ENCODE measurements around the gene ZZZ3. TPM values are rescaled to one million over a fixed set of nuclear protein-coding genes. Genes with fewer than 3 reads are reported as not detected.
A peak's percentile ranks its signal among the peaks of the same experiment; 100 is the strongest.

Gene ZZZ3
- total and polyA plus RNA-seq, 2 experiments from 2014 or later: 43.8 to 72.6 TPM

GRCh38 chr1:77659879-77660593 is 22.4 kb downstream of the ZZZ3 start:
- no peak overlapping the region for H2AFZ ChIP-seq
- 84 to 86% methylated on average over 4 of the region's 4 CpGs for WGBS, 2 experiments (ENCODE audit: low coverage in 1 of 2, low lambda C conversion rate in 2 of 2, missing lambda C conversion rate in 2 of 2)
- TF ChIP-seq EZH2 (IDR thresholded peaks at IDR 0.05; ENCODE audit: insufficient read depth, poor library complexity, severe bottlenecking) (no peak), EZH2phosphoT487 (IDR thresholded peaks at IDR 0.05; ENCODE audit: insufficient read depth, low read depth) (no peak)
- in situ Hi-C loops (cut with MboI): no loop called here
- no peaks in the 10 kb centered on the region for H3K9me3 ChIP-seq (ENCODE audit: low read depth)
- H3K9me2 ChIP-seq (ENCODE audit: insufficient read depth): no peaks in the 10 kb centered on the region
- no peak overlapping the region for H3K27ac ChIP-seq
- H3K4me2 ChIP-seq (ENCODE audit: unreplicated experiment): no peak overlapping the region
- H3K9ac ChIP-seq: no peak overlapping the region
- no peak overlapping the region for H3K4me3 ChIP-seq
- peaks cover 100% of the 10 kb centered on the region for H3K79me2 ChIP-seq (ENCODE audit: insufficient read depth)
- no peaks in the 10 kb centered on the region; the same call in 1 of the 2 replicates for H3K36me3 ChIP-seq (ENCODE audit: low read depth)
- DNase-seq: no peak
- no peaks in the 10 kb centered on the region for H4K20me1 ChIP-seq (ENCODE audit: insufficient read depth)
- no peaks in the 10 kb centered on the region for H3K27me3 ChIP-seq (replicated peaks; ENCODE audit: insufficient read depth)
- 0 out of 2 replicates have a peak, but pooled peaks cover 10% of the 10 kb centered on the region for H3F3A ChIP-seq (ENCODE audit: insufficient read depth)
- H3K4me1 ChIP-seq (ENCODE audit: insufficient read depth): peaks cover 8% of the 10 kb centered on the region

- Histone ChIP-seq H3K36me3 (ENCODE audit: low read depth) (no peaks in the 10 kb centered on the region; the same call in 1 of the 2 replicates), H3F3A (ENCODE audit: insufficient read depth) (0 out of 2 replicates have a peak, but pooled peaks cover 16% of the 10 kb centered on the region), H4K20me1 (ENCODE audit: insufficient read depth) (no peaks in the 10 kb centered on the region), H3K27me3 (replicated peaks; ENCODE audit: insufficient read depth) (no peaks in the 10 kb centered on the region), H3K4me1 (ENCODE audit: insufficient read depth) (no peaks in the 10 kb centered on the region), H2AFZ (no peak overlapping the region), H3K27ac (no peak overlapping the region), H3K4me2 (ENCODE audit: unreplicated experiment) (no peak overlapping the region), H3K79me2 (ENCODE audit: insufficient read depth) (peaks cover 100% of the 10 kb centered on the region), H3K9ac (no peak overlapping the region), H3K4me3 (no peak overlapping the region), H3K9me2 (ENCODE audit: insufficient read depth) (no peaks in the 10 kb centered on the region), H3K9me3 (ENCODE audit: low read depth) (no peaks in the 10 kb centered on the region)
- 96 to 99% methylated on average over 6 of the region's 6 CpGs for WGBS, 2 experiments (ENCODE audit: low coverage in 1 of 2, low lambda C conversion rate in 2 of 2, missing lambda C conversion rate in 2 of 2)
- in situ Hi-C loops (cut with MboI): no loop called here
- TF ChIP-seq EZH2 (IDR thresholded peaks at IDR 0.05; ENCODE audit: insufficient read depth, poor library complexity, severe bottlenecking): no peak
- TF ChIP-seq EZH2phosphoT487 (IDR thresholded peaks at IDR 0.05; ENCODE audit: insufficient read depth, low read depth): no peak
- DNase-seq: no peak
Observed at GRCh38 chr1:77658271-77658670, 24.2 kb downstream of the ZZZ3 start.

- TF ChIP-seq EZH2 (IDR thresholded peaks at IDR 0.05; ENCODE audit: insufficient read depth, poor library complexity, severe bottlenecking) (no peak), EZH2phosphoT487 (IDR thresholded peaks at IDR 0.05; ENCODE audit: insufficient read depth, low read depth) (no peak)
- peaks cover 22% of the 10 kb centered on the region for H3K4me1 ChIP-seq (ENCODE audit: insufficient read depth)
- in situ Hi-C loops (cut with MboI): no loop called here
- H3K27ac ChIP-seq: no peak overlapping the region
- H3K36me3 ChIP-seq (ENCODE audit: low read depth): peaks cover 5% of the 10 kb centered on the region; the same call in 1 of the 2 replicates
- H3K9me2 ChIP-seq (ENCODE audit: insufficient read depth): no peaks in the 10 kb centered on the region
- no peak overlapping the region for H2AFZ ChIP-seq
- H3K9me3 ChIP-seq (ENCODE audit: low read depth): no peaks in the 10 kb centered on the region
- H3K4me2 ChIP-seq (ENCODE audit: unreplicated experiment): no peak overlapping the region
- no peak for DNase-seq
- no peak overlapping the region for H3K4me3 ChIP-seq
- H4K20me1 ChIP-seq (ENCODE audit: insufficient read depth): no peaks in the 10 kb centered on the region
- H3K9ac ChIP-seq: no peak overlapping the region
- no peaks in the 10 kb centered on the region for H3K27me3 ChIP-seq (replicated peaks; ENCODE audit: insufficient read depth)
- peaks cover 100% of the 10 kb centered on the region for H3K79me2 ChIP-seq (ENCODE audit: insufficient read depth)
- WGBS, 2 experiments (ENCODE audit: low coverage in 1 of 2, low lambda C conversion rate in 2 of 2, missing lambda C conversion rate in 2 of 2): 73 to 77% methylated on average over 2 of the region's 2 CpGs
- H3F3A ChIP-seq (ENCODE audit: insufficient read depth): peaks cover 42% of the 10 kb centered on the region
Observed at GRCh38 chr1:77655431-77655974, 27.0 kb downstream of the ZZZ3 start.

- no peak overlapping the region for H3K9ac ChIP-seq
- no peaks in the 10 kb centered on the region for H4K20me1 ChIP-seq (ENCODE audit: insufficient read depth)
- peaks cover 11% of the 10 kb centered on the region for H3K36me3 ChIP-seq (ENCODE audit: low read depth)
- peak overlapping the region; percentile 62 for H3K27ac ChIP-seq
- TF ChIP-seq EZH2 (IDR thresholded peaks at IDR 0.05; ENCODE audit: insufficient read depth, poor library complexity, severe bottlenecking) (no peak), EZH2phosphoT487 (IDR thresholded peaks at IDR 0.05; ENCODE audit: insufficient read depth, low read depth) (no peak)
- no peak overlapping the region for H2AFZ ChIP-seq
- H3K4me2 ChIP-seq (ENCODE audit: unreplicated experiment): no peak overlapping the region
- peaks cover 22% of the 10 kb centered on the region for H3K4me1 ChIP-seq (ENCODE audit: insufficient read depth)
- no peaks in the 10 kb centered on the region for H3K27me3 ChIP-seq (replicated peaks; ENCODE audit: insufficient read depth)
- H3K4me3 ChIP-seq: no peak overlapping the region
- in situ Hi-C loops (cut with MboI): no loop called here
- peaks cover 50% of the 10 kb centered on the region for H3F3A ChIP-seq (ENCODE audit: insufficient read depth)
- WGBS, 2 experiments (ENCODE audit: low coverage in 1 of 2, low lambda C conversion rate in 2 of 2, missing lambda C conversion rate in 2 of 2): 83 to 86% methylated on average over 6 of the region's 6 CpGs
- no peaks in the 10 kb centered on the region for H3K9me3 ChIP-seq (ENCODE audit: low read depth)
- H3K79me2 ChIP-seq (ENCODE audit: insufficient read depth): peaks cover 100% of the 10 kb centered on the region
- H3K9me2 ChIP-seq (ENCODE audit: insufficient read depth): no peaks in the 10 kb centered on the region
- DNase-seq: no peak
Observed at GRCh38 chr1:77652970-77653516, 29.4 kb downstream of the ZZZ3 start.

All from GM23248 (cell line).